Thyroid gland (tissue), 4 donors: ENCODE results near the gene EXOC4. TPM values are rescaled to one million over a fixed set of nuclear protein-coding genes. Genes with fewer than 3 reads are reported as not detected.

Experiments used
- DNase-seq, 2 donors: peaks; one replicate each; pipeline ENCODE4 v3.0.0-alpha.2; 2019
- H3K27ac ChIP-seq, 3 donors: fragments of 200-600 bp; sonication (generic); 1 replicate in 2 of 3; 2 replicates in 1 of 3; pipeline ENCODE4 v1.5.1; 2016 to 2019; ENCODE audit warnings: mild to moderate bottlenecking in 1 of 3, moderate library complexity in 1 of 3
- H3K27me3 ChIP-seq: fragments of 200-600 bp; sonication (generic); one replicate; pipeline ENCODE4 v1.5.1; 2019
- H3K36me3 ChIP-seq, 2 donors: fragments of 200-600 bp; sonication (generic); one replicate each; pipeline ENCODE4 v1.5.1; 2016 to 2019
- H3K4me1 ChIP-seq, 2 donors: fragments of 200-600 bp; sonication (generic); one replicate each; pipeline ENCODE4 v1.5.1; 2017 to 2019
- H3K4me3 ChIP-seq, 3 donors: fragments of 200-600 bp; sonication (generic); replicated peaks in 1 of 3; 1 replicate in 2 of 3; 2 replicates in 1 of 3; pipeline ENCODE4 v1.5.1; 2016; ENCODE audit warnings: mild to moderate bottlenecking in 1 of 3
- H3K9me3 ChIP-seq: fragments of 200-600 bp; sonication (generic); one replicate; pipeline ENCODE4 v1.5.1; 2017
- CTCF ChIP-seq, 6 experiments: fragments of 200-600 bp in 3 of 6; fragments of 450-650 bp in 3 of 6; sonication (generic) in 3 of 6; IDR thresholded peaks; one replicate each; pipeline ENCODE4 v1.5.1; 2016 to 2019; ENCODE audit warnings: antibody characterized with exemption in 6 of 6, mild to moderate bottlenecking in 2 of 6, inconsistent platforms in 1 of 6, moderate library complexity in 1 of 6
- POLR2A ChIP-seq, 2 donors: fragments of 450-650 bp; IDR thresholded peaks; one replicate each; pipeline ENCODE4 v1.6.1; 2017; ENCODE audit warnings: antibody characterized with exemption in 2 of 2, mild to moderate bottlenecking in 2 of 2, moderate library complexity in 1 of 2
- WGBS, 2 donors: methylation state at CpG; one replicate each; pipeline ENCODE4 v1.1.5; 2017; 5-methylcytosine and 5-hydroxymethylcytosine counted together
- intact Hi-C: fragments of 100-400 bp; cut with DNase I; formaldehyde crosslinking; loops from one replicate; pipeline ENCODE4 v1.15.1; 2023
- total RNA-seq, 4 donors: library from RNA; depleted of rRNA; stranded (reverse); fragments of >200 nt; gene quantifications; one replicate each; pipeline ENCODE4 v1.2.3, GENCODE V29; 2016

The EXOC4 gene
- total RNA-seq, 4 donors from 2014 or later, result 74.0 to 116 (median 107) TPM

GRCh38 chr7:133372337-133372736 is 119.5 kb downstream of the EXOC4 start:
- Histone ChIP-seq H3K9me3 (no peaks in the 10 kb centered on the region), H3K27ac (no peak overlapping the region), H3K36me3 (peaks cover 0 to 4% of the 10 kb centered on the region in 2 donors), H3K4me1 (peaks cover 0 to 4% of the 10 kb centered on the region in 2 donors), H3K4me3 (no peak overlapping the region), H3K27me3 (no peaks in the 10 kb centered on the region)
- DNase-seq, result no peak
- 77 to 81% methylated on average over 1 of the region's 1 CpG for WGBS, 2 donors
- TF ChIP-seq CTCF (IDR thresholded peaks at IDR 0.05), result no peak
- TF ChIP-seq POLR2A (IDR thresholded peaks at IDR 0.05), result no peak
- intact Hi-C loops, result no loop called here

GRCh38 chr7:133376514-133376913 is 123.6 kb downstream of the EXOC4 start:
- Histone ChIP-seq H3K9me3 (no peaks in the 10 kb centered on the region), H3K27me3 (no peaks in the 10 kb centered on the region), H3K4me3 (no peak overlapping the region), H3K4me1 (peaks cover 0 to 4% of the 10 kb centered on the region in 2 donors), H3K36me3 (peaks cover 0 to 4% of the 10 kb centered on the region in 2 donors), H3K27ac (no peak overlapping the region)
- WGBS, 2 donors, result 82 to 93% methylated on average over 1 of the region's 1 CpG
- no peak for DNase-seq
- TF ChIP-seq POLR2A (IDR thresholded peaks at IDR 0.05) (no peak), CTCF (IDR thresholded peaks at IDR 0.05) (no peak)
- intact Hi-C loops, result no loop called here

- 92 to 96% methylated on average over 1 of the region's 1 CpG for WGBS, 2 donors
- no peak overlapping the region for H3K27ac ChIP-seq
- intact Hi-C loops, result no loop called here
- H3K27me3 ChIP-seq, result no peaks in the 10 kb centered on the region
- H3K36me3 ChIP-seq, result peaks cover 0 to 2% of the 10 kb centered on the region in 2 donors
- DNase-seq, result no peak
- no peak overlapping the region for H3K4me3 ChIP-seq
- H3K4me1 ChIP-seq, result peaks cover 0 to 9% of the 10 kb centered on the region in 2 donors
- TF ChIP-seq CTCF (IDR thresholded peaks at IDR 0.05) (no peak), POLR2A (IDR thresholded peaks at IDR 0.05) (no peak)
- H3K9me3 ChIP-seq, result no peaks in the 10 kb centered on the region
These were observed 129.1 kb downstream of the EXOC4 start for GRCh38 chr7:133381965-133382364.

- H3K9me3 ChIP-seq, result no peaks in the 10 kb centered on the region
- no peak for DNase-seq
- intact Hi-C loops, result no loop called here
- TF ChIP-seq POLR2A (IDR thresholded peaks at IDR 0.05), result no peak
- TF ChIP-seq CTCF (IDR thresholded peaks at IDR 0.05), result no peak
- peaks cover 0 to 9% of the 10 kb centered on the region in 2 donors for H3K4me1 ChIP-seq
- H3K4me3 ChIP-seq, result no peak overlapping the region
- no peak overlapping the region for H3K27ac ChIP-seq
- no peaks in the 10 kb centered on the region for H3K27me3 ChIP-seq
- no peaks in the 10 kb centered on the region for H3K36me3 ChIP-seq
- WGBS, 2 donors, result 82 to 88% methylated on average over 6 of the region's 6 CpGs
These were observed 130.1 kb downstream of the EXOC4 start for GRCh38 chr7:133382775-133383559.

GRCh38 chr7:133386205-133386604 is 133.3 kb downstream of the EXOC4 start:
- peak; percentile 24 to 28 for DNase-seq
- Histone ChIP-seq H3K27ac (no peak overlapping the region), H3K27me3 (no peaks in the 10 kb centered on the region), H3K36me3 (no peaks in the 10 kb centered on the region), H3K9me3 (no peaks in the 10 kb centered on the region), H3K4me1 (peaks cover 0 to 9% of the 10 kb centered on the region in 2 donors), H3K4me3 (no peak overlapping the region)
- intact Hi-C loops, result no loop called here
- TF ChIP-seq POLR2A (IDR thresholded peaks at IDR 0.05), result no peak
- TF ChIP-seq CTCF (IDR thresholded peaks at IDR 0.05), result no peak
- WGBS, 2 donors, result 70 to 73% methylated on average over 2 of the region's 2 CpGs
